DMS114 treated with DMSO at 0.1 percent for 48 hours (cell line): ENCODE measurements around the gene C10orf143.
"Not testable (repeated sequence)": the region's sequence is repeated elsewhere in the genome, so short reads cannot be mapped to it uniquely, and the experiment has no call there.

Experiments used
- DNase-seq: peaks from one replicate; lab custom pipeline; 2025; ENCODE audit not compliant: unreplicated experiment; lab: John Stamatoyannopoulos, UW

C10orf143 gene

GRCh38 chr10:130037169-130037661, 73.4 kb downstream of the C10orf143 start:
- DNase-seq, result no peak

- DNase-seq, result no peak
Observed at GRCh38 chr10:130036296-130037065, 74.1 kb downstream of the C10orf143 start.

- no peak for DNase-seq
Observed at GRCh38 chr10:130029209-130029608, 81.4 kb downstream of the C10orf143 start.

GRCh38 chr10:130028465-130028819, 82.2 kb downstream of the C10orf143 start:
- no peak for DNase-seq

- DNase-seq, result no peak
Observed at GRCh38 chr10:130027716-130028464, 82.7 kb downstream of the C10orf143 start.

GRCh38 chr10:130026670-130027456, 83.8 kb downstream of the C10orf143 start:
- DNase-seq, result no peak

- no peak for DNase-seq
Observed at GRCh38 chr10:130025811-130026485, 84.7 kb downstream of the C10orf143 start.

GRCh38 chr10:130025326-130025725, 85.3 kb downstream of the C10orf143 start:
- no peak for DNase-seq

- DNase-seq, result no peak
Observed at GRCh38 chr10:130024779-130025325, 85.8 kb downstream of the C10orf143 start.

GRCh38 chr10:130024326-130024725, 86.3 kb downstream of the C10orf143 start:
- DNase-seq, result not testable (repeated sequence)

- no peak for DNase-seq
Observed at GRCh38 chr10:130023454-130024230, 87.0 kb downstream of the C10orf143 start.

- no peak for DNase-seq
Observed at GRCh38 chr10:130022511-130023299, 87.9 kb downstream of the C10orf143 start.

- DNase-seq, result no peak
Observed at GRCh38 chr10:130022086-130022485, 88.5 kb downstream of the C10orf143 start.

- DNase-seq, result no peak
Observed at GRCh38 chr10:130021383-130021950, 89.2 kb downstream of the C10orf143 start.

- no peak for DNase-seq
Observed at GRCh38 chr10:130020651-130021382, 89.8 kb downstream of the C10orf143 start.

GRCh38 chr10:130018730-130019185, 91.9 kb downstream of the C10orf143 start:
- no peak for DNase-seq

- no peak for DNase-seq
Observed at GRCh38 chr10:130018265-130018664, 92.4 kb downstream of the C10orf143 start.

GRCh38 chr10:130017631-130018022, 93.0 kb downstream of the C10orf143 start:
- no peak for DNase-seq
